Sigmoid colon (tissue), 4 donors: Measurements from ENCODE around the gene C1orf35.

Experiments used
- EP300 ChIP-seq, 4 donors: sonication (generic); formaldehyde crosslinking; IDR thresholded peaks; one replicate each; pipeline ENCODE4 v1.6.1; 2017; ENCODE audit warnings: antibody characterized with exemption in 4 of 4
- POLR2A ChIP-seq, 2 donors: fragments of 450-650 bp; IDR thresholded peaks; one replicate each; pipeline ENCODE4 v1.6.1; 2016; ENCODE audit warnings: antibody characterized with exemption in 2 of 2, mild to moderate bottlenecking in 2 of 2, moderate library complexity in 2 of 2
- TF ChIP-seq, protein P1 (sequence below), 4 experiments: fragments of 450-650 bp in 3 of 4; fragments of 200-600 bp in 1 of 4; IDR thresholded peaks; one replicate each; pipeline ENCODE4 v1.5.1; 2016 to 2019; ENCODE audit warnings: antibody characterized with exemption in 4 of 4, mild to moderate bottlenecking in 3 of 4, moderate library complexity in 2 of 4

DNA sequence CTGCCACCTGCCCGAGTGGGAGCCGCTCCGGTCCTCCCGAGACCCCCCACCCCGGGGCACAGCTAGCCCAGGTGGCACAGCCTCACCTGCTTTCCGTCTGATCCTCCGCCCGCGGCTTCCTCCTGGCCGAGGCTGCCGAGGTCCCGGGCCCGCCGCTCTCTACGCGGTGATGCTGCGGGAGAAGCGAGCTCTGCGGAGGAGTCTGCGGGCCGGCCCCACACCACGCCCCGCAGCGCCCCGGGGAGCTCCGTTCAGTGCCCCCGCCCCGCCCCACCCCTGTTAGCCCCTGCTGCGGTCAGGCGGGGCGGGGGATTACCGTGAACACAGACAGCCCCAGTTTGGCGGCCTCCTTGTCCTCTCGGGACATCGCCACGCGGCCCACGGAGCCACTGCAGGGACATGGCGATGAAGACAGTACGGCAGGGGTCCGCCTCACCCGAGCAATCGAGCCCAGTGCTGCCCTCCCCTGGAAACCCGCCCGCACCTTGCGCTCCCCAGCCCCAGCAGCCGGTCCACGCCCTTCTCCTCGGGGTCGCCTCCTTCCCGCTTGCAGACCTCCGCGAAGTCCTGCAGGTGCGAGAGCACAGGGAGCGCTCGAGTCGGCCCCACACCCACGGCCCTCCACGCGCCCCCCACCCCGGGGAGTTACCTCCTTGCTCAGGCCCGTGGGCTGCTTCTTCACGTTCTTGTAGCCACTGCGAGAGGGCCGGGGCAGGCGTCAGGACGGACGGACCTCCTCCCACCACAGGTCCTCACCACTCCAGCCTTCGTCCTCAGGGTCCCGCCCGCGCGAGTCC, 933 bp downstream of the C1orf35 start:
- TF ChIP-seq, protein P1, sequence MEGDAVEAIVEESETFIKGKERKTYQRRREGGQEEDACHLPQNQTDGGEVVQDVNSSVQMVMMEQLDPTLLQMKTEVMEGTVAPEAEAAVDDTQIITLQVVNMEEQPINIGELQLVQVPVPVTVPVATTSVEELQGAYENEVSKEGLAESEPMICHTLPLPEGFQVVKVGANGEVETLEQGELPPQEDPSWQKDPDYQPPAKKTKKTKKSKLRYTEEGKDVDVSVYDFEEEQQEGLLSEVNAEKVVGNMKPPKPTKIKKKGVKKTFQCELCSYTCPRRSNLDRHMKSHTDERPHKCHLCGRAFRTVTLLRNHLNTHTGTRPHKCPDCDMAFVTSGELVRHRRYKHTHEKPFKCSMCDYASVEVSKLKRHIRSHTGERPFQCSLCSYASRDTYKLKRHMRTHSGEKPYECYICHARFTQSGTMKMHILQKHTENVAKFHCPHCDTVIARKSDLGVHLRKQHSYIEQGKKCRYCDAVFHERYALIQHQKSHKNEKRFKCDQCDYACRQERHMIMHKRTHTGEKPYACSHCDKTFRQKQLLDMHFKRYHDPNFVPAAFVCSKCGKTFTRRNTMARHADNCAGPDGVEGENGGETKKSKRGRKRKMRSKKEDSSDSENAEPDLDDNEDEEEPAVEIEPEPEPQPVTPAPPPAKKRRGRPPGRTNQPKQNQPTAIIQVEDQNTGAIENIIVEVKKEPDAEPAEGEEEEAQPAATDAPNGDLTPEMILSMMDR (IDR thresholded peaks at IDR 0.05): no peak
- TF ChIP-seq POLR2A (IDR thresholded peaks at IDR 0.05): no peak
- no peak for TF ChIP-seq EP300 (IDR thresholded peaks at IDR 0.05)
